Nucleus accumbens (tissue), 56 donors: ENCODE results near the gene SSTR5.

Source experiments
- DNase-seq, 56 donors: peaks; one replicate each; lab custom pipeline; 2025; lab: John Stamatoyannopoulos, UW

SSTR5 gene

DNA sequence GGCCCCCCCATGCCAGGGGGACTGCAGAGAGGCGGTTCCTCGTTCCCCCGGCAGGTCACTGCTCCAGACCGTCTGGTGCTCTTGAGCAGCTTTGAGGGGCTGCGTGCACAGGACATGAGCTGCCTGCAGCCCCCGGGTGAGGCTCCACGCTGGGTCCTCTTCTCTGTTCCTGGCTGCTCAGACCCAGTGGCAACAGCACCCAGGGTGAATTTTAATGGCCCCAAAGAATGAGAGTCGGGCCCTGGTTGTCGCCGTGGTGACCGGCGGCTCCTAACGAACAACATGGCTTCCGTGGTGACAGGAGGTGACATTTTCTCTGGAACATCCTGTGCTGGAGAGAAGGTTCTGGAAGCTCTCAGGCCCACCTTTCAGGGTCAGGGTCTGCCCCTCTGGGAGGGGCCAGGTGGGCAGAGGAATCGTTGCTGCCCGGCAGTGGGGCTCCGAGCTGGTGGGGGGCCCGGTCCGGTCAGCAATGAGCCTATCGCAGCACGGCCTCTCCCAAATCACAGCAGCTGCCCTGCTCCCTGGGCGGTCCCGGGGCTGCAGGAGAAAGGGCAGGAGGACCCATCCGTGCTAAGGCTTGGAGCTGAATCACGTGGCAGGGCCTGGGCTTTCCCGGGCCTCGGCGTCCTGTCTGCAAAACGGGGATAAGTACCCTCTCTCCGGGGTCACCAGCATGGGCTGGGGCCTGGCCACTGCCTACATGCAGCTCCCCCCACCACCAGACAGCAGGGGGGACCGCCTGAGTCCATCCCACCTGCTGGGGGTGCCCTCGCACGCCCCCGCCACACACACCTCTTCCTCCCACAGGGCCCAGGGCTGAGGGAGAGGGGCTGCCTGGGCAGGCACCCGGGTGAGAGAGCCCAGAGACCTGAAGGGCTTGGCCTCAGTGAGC lies 26.9 kb downstream of the SSTR5 start:
- DNase-seq: peak in 1 of 56 donors; percentile 5

DNA sequence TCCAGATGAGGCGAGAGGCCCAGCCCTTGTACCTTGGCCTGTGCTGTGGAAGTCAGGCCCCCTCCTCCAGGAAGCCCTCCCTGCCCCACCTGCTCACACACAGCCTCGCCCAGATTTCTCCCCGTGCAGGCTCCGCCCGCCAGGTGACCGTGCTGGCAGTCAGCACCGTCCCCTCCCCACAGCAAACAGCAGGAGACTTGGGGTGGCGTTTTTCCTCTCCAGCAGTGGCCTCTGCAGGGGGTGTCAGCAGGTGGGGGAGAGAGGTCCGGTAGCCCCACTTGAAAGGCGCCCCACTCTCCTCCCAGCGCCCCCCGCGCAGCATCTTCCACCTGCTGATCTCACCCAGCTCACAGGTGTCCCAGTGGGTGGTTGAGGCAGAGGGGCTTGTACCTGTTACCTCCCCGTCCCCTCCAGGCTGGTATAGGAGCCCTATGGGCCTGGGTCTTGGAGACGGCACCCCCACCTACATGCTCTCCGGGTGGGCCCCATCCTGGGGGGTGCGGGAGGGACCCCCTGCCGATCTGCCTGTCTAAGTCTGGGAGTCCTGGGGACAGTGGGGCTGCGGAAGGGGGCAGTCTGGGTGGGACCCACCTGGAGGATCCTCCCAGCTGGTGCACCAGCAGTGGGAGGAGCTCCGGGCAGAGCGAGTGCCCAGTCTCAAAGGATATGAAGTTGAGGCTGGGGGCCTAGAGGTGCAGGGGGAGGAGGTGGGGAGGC lies 27.7 kb downstream of the SSTR5 start:
- no peak for DNase-seq

DNA sequence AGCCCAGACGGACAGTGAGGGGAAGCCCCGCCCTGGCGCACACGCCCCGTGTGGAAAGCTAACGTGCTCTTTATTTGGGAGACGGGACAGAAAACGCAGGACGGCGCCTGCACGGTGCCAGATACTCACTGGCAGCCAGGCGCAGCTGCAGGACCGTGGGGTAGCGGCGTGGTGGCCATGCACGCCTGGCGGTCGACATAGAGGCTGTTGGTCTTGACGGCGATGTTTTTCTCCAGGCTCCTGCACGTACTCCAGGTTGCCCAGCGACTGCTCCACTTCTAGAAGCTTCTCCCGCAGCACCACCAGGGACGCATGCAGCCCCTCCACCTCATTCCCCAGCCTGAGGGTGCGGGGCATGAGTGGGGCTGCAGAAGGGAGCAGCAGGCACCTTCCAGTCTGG lies 28.6 kb downstream of the SSTR5 start:
- no peak for DNase-seq

DNA sequence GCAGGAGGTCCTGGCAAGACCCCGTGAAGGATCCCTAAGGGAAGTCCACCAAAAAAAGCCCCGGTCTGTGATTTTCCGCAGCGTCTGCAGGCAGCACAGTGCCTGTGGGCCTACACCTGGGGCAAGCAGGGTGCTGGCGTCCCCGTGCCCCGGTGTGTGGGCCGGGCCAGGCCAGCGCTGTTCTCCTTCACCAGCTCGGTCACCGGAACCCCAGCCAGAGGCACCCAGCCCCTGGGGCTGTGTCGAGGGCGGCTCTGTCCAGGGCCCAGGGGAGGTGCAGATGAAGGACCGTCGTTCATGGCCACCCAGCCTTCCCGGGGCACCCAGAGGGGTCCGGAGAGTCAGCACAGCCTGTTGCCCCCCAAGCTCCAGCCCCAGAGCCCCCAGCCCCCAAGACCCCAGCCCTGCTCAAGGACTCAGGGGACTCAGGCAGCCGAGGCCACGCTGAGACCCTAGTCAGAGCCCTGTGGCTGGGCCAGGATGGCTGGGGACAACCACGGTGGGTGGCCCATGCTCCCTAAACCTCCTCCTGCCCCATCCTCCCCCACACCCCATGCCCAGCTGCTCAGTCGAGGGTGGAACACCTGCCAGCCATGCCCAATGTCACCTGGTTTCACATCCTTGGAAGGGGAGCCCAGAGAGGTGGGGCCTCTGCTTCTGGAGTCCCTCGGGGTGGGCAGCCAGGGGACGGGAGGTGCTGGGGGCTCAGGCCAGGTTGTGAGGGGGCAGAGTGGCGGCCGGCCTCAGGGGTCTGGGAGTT lies 29.2 kb downstream of the SSTR5 start:
- peak in 1 of 56 donors; percentile 56 for DNase-seq

DNA sequence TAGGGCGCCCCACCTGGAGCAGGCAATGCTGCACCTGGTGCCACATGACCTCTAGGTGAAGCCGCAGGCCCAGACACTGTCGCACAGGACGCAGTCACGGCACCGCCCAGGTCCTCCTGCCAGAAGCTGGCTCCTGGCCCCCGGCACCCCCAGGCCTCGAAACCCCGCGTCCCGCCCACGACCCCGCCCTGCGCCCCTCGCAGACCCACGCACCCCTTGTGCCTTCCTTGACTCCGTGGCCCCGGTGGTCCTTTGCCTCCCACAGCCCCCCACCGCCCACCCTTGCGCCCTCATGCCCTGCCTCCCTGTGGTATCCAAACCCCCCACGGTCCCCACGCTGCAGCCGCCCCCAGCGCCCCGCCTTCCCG lies 29.8 kb downstream of the SSTR5 start:
- DNase-seq: peak in 1 of 56 donors; percentile 56

DNA sequence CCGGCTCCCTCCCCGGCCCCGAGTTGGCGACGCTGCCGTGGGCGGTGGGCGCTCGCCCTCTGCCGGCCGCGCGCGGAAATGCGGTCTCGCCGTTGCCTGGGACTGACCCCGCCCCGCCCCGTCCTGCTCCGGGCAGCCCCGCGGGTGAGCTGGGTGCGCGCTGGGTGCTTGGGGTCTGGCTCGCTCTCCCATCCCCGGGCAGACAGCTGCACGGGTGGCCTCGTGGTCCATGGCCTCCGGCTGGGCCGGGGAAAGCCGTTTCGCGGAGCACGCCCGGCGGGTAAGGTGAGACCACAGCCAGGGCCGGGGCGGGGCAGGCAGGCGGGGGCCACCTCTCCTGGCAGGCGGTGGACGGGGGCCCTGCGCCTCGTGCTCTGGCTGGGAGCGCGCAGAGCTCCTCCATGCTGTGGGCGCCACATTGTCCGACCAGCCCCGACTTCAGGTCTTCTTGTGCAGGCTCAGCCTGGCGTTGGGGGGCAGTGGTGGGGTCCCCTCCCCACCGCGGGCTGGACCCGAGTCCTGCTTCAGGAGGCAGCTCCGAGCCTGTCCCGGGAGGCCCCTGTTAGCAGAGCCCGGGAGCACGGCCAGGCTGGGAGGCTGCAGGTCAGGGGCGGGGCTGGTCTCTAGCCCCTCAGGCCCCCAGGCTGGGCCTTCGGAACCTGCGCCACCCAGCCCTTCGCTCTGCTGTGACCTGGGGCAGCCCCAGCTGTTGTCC lies 30.5 kb downstream of the SSTR5 start:
- DNase-seq: peak in 28 of 56 donors; percentile 2 to 72 (median 19)

DNA sequence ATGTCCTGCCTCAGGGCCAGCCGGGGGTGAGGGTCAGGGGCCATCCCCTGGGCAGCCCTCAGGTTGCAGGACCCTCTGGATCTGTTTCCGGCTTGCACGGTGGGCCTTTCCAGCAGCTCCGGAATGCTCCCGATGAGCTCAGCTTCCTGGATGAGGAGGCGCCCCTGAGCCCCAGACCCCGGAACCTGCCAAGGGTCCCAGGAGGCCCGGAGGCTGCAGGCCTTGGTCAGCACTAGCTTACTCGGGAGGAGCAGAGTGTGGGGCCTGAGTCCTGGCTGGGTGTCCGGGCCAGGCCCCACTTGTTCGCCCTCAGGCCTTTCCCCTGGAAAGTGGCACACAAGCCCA lies 31.1 kb downstream of the SSTR5 start:
- DNase-seq: no peak

DNA sequence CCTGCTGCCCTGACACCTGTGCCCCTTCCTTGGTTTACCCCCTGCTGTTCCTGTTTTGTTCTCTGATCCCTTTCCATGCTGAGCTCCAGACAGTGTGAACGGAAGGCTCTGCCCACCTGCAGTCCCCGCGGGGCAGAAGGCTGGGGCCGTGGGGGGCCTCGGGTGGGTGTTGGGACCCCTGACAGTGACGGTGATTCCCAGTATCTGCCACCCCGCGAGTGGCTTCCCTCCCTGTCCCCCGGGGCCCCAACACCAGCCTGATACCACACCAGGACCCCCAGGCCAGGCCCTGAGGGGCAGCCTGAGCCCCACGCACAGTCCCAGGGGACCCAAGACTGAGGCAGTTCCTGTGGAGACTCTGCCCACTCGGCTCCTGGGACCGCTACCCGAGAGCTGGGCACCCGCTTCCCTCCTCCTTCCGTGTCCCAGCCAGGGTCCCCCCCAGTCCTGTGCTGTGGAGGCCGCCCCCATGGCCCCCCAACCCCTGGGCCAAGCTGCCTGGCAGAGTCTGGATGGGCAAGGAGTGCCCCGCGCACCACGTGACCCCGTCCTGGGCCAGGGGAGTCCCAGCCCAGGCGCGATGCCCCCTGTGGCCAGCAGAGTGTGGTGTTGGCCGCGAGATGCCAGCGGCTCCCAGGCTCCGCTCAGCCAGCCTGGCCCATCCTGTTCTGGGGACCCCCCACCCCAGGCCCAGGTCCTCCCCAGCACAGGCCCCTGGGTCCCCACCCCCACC lies 33.5 kb downstream of the SSTR5 start:
- DNase-seq: peak in 50 of 56 donors; percentile 5 to 83 (median 42)

DNA sequence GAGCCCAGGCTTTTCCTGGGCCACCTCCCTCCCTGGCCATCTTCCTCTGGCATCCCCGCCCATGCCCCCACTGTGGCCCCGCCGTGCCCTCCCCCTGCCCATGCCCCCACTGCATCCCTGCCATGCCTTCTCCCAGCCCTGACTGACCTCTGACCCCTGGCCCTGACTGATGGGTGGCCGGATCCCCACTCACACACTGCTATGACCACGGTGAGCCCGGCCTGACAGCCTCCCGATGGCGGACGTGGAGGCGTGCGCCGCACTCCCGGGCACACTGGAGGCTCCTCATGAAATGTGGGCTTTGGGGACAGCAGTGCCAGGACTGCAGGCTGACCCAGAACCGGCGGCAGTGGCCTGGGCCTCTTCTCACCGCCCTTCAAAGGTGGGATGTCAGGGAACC lies 34.1 kb downstream of the SSTR5 start:
- no peak for DNase-seq

DNA sequence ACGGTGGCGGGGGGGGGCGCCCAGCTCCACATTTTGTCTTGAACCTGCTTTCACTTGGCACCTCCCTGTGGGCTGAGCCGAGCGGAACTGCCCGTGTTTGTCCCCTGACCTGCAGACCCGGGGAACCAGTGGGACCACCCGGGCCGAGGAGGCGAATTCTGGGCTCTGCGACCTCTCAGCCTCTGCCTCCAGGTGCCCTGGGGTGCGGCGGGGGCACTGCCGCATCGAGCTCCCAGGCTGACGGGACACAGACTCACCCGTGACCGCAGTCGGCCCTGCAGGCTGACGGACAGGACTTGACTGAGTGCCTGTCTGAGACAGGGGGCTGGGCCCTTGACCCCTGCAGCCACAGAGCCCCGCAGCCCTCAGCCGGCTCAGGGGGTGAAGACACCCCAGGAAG lies 34.6 kb downstream of the SSTR5 start:
- DNase-seq: no peak

DNA sequence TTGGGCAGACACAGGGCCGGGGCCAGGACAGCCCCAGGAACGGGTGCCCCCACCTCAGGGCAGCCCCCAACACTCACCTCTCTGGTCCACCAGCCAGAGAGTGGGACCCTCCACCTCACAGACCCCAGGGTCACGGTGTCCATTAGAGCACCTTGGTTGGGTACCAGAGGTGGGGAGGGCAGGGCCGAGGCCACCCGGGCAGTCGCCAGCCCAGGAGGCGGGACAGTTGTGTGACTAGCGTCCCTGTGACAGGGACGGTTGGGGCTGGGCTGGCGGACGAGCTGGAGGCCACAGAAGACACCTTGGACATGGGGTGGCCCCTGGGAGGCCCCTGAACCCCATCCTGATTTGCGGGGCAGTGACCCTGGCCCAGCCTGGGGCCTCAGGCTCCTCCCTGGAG lies 35.2 kb downstream of the SSTR5 start:
- DNase-seq: no peak

DNA sequence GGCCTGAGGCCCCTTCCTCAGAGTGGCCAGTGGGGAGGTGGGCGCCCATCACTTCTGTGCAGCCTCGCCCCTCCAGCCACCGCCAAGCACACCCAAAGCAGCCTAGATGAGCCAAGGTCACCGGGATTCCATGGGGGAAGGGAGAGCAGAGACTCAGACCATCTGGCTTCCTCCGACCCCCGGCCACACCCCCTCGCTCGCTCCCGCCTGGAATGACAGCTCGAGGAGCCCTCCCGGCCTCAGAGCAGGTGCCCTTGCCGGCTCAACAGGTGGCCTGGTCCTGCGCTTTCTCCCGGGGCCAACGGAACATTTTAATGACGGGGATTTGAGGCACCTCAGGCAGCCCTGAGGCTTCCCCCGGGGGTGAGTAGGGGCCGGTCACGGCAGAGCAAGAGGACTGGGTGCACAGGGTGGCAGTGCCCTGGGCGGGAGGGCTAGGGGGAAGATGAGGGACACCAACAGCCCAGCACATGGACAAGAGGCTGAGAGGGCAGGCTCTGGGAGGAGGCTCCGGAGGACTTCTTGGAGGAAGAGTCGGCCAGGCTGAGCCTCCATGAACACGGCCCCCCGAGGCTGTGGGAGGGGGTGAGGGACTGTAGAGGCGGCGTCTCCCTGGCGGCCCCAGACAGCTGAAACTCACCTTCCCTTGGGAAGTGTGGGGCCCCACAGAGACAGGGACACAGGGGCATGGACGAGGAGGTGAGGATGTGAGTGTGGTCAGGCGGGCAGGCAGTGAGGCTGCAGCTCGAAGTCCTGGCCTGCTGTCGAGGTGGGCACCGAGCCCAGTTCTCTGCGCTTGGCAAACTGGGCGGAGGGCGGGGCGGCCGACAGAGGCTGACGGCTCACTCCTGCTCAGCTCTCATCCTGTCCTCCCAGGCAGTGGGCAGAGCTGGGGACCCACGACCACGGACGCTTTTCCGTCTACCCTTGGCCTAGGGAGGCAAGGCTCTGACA lies 36.0 kb downstream of the SSTR5 start:
- DNase-seq: peak in 28 of 56 donors; percentile 5 to 73 (median 27)

DNA sequence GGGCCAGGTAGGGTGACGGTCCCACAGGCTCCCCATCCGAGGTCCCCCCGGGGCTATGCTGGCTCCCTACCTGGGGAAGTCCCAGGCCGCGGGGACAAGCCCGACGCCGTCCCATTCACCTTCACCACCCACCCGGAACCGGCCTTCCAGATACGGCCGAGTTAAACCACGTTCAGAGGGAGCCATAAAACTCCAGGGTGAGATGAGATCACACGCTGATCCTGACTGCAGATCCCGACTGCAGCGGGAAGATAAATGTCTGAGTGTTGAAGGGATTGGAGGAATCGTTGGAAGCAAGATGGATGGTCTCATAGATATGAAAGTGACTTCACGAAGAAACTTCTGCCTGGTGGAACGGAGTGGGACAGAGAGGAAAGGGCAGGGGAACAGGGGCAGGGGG lies 37.1 kb downstream of the SSTR5 start:
- DNase-seq: no peak

DNA sequence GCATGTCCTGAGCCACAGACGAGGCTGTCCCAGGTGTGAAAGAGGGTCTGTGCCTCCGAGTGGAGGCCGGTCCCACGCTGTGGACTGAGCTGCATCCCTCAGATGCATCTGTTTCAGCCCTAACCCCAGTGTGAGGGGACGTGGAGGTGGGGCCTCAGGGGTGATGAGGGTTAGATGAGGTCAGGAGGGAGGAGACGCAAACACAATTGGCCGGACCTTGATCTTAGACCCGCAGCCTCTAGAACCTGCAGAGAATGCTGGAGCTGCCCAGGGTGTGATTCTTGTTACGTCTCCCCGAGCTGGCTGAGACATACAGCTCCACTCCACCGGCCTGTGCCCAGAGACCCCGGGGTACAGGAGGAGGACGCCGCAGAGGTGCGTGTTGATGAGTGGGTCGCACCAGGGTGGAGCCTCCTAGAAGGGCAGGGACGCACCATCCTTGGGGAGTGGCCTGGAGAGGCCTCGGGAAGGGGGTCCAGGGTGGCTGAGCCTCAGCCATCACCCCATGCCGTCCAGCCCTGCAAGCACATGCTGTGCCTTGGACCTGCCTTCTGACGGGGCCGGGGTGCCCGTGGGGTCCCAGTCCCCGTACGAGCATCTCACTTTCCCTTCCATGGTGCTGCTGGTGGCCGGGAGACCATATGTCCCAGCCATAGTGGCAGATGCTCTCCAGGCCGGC lies 40.1 kb downstream of the SSTR5 start:
- no peak for DNase-seq

DNA sequence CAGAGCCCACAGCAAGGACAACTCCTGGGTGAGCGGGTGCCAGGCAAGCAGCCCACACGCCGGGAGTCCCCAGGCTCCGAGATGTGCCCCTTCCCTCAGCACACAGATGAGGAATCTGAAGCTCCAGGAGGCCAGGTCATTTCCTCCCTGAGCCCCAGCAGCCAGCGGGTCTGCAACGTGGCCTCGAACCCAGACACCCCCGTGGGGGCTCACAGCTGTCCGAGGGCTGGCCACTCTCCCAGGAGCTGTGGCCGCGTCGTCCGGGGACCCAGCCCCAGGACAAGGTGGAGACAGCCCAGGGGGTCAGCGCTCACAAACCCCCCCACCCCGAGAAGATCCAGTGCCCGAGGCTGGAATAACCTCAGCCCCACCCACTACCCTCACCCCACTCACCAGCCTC lies 40.9 kb downstream of the SSTR5 start:
- DNase-seq: no peak

DNA sequence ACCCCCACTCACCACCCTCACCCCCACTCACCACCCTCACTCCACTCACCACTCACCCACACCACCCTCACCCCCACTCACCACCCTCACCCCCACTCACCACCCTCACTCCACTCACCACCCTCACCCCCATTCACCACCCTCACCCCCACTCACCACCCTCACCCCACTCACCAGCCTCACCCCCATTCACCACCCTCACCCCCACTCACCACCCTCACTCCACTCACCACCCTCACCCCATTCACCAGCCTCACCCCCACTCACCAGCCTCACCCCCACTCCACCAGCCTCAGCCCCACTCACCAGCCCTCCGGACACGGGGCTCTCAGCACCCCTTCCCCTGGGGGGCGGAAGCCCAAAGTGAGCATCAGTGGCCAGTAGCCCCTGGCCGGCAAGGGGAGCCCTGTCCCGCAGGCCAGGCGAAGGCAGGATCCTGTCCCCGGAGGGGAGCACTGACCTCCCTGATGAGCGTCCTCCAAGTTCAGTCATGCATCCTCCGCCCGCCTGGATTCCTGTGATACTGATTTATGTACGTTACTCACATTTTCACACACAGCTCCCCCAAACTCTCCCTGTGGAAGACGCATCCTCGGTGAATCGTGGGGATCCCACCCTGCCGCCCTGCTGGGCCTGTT lies 41.5 kb downstream of the SSTR5 start:
- peak in 1 of 56 donors; percentile 53 for DNase-seq

DNA sequence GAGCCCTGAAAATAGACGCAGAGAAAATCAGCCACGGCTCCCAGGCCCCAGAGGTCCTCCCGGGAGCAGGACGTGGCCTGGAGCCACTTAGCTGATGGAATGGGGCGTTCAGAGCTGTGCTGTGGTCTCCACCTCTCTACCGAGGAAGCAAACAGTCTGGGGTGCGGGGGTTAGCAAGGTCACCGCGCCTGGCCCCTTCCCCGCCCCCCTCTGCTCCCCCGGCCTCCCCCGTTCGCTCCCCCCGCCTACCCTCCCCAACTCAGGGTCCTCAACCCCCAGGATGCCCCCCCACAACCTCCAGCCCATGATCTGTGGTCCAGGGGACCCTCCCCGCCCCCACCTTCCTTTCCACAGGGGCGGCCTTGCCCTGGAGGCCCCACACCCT lies 44.1 kb downstream of the SSTR5 start:
- no peak for DNase-seq
